ENCODE measurements around the gene PDXP.

GRCh38 chr22:37639070-37639760, 19.3 kb upstream of the PDXP start, which contains the start of gene SH3BP1:
- TF ChIP-seq, protein P1, sequence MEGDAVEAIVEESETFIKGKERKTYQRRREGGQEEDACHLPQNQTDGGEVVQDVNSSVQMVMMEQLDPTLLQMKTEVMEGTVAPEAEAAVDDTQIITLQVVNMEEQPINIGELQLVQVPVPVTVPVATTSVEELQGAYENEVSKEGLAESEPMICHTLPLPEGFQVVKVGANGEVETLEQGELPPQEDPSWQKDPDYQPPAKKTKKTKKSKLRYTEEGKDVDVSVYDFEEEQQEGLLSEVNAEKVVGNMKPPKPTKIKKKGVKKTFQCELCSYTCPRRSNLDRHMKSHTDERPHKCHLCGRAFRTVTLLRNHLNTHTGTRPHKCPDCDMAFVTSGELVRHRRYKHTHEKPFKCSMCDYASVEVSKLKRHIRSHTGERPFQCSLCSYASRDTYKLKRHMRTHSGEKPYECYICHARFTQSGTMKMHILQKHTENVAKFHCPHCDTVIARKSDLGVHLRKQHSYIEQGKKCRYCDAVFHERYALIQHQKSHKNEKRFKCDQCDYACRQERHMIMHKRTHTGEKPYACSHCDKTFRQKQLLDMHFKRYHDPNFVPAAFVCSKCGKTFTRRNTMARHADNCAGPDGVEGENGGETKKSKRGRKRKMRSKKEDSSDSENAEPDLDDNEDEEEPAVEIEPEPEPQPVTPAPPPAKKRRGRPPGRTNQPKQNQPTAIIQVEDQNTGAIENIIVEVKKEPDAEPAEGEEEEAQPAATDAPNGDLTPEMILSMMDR (IDR thresholded peaks at IDR 0.05) = no peak
- TF ChIP-seq POLR2A (IDR thresholded peaks at IDR 0.05) = no peak
